ENCODE data around the gene SYNPO2. TPM values are rescaled to one million over a fixed set of nuclear protein-coding genes. Genes with fewer than 3 reads are reported as not detected.
A peak's percentile ranks its signal among the peaks of the same experiment; 100 is the strongest.

SYNPO2 gene
- total RNA-seq, 2 experiments from 2014 or later, result 0.22 to 0.41 TPM

DNA sequence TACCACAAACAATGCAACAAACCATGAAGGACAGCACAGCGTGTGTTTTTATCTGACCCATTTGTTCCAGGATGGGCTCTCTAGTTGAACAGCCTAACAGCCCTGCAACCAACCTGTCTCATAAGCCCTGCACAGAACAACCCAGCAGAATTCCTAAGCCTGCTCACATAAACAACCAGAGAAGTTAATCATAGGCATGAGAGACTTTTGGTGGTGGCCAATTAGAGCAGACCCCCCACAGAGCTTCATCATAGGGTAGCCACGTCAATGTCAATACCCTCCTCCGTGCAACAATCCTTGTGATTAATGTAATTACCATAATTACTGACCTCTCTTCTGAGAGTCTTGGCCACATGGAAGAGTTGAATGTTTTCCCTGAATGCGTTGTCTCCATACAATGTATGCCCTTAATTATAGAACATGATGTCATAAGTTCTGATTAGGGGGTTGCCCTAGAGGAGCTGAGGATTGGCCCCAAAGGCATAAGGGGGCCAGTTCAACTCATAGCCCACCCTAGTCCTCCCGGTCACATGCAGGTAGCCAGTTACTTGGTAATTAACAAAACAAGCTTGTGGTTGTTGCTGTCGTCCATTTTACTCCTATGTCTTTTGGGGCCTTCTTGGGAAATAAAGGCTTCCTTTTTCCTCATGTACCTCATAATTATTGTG, 92.7 kb downstream of the SYNPO2 start:
- no peaks in the 10 kb centered on the region for H3K9me3 Mint-ChIP-seq
- Histone ChIP-seq H3K4me1 (ENCODE audit: insufficient read depth, low read length) (no peaks in the 10 kb centered on the region), H3K27ac (ENCODE audit: low read depth in 1 of 2, low read length in 2 of 2) (no peak overlapping the region), H3K36me3 (ENCODE audit: insufficient read depth, low read length) (no peaks in the 10 kb centered on the region), H3K4me3 (ENCODE audit: low read length) (no peak overlapping the region), H3K9me3 (ENCODE audit: control insufficient read depth in 1 of 2, insufficient read depth in 1 of 2, low read length in 2 of 2) (no peaks in the 10 kb centered on the region), H3K27me3 (ENCODE audit: control insufficient read depth in 1 of 2, insufficient read depth in 2 of 2, low read length in 2 of 2) (no peaks in the 10 kb centered on the region)
- TF ChIP-seq, protein P1, sequence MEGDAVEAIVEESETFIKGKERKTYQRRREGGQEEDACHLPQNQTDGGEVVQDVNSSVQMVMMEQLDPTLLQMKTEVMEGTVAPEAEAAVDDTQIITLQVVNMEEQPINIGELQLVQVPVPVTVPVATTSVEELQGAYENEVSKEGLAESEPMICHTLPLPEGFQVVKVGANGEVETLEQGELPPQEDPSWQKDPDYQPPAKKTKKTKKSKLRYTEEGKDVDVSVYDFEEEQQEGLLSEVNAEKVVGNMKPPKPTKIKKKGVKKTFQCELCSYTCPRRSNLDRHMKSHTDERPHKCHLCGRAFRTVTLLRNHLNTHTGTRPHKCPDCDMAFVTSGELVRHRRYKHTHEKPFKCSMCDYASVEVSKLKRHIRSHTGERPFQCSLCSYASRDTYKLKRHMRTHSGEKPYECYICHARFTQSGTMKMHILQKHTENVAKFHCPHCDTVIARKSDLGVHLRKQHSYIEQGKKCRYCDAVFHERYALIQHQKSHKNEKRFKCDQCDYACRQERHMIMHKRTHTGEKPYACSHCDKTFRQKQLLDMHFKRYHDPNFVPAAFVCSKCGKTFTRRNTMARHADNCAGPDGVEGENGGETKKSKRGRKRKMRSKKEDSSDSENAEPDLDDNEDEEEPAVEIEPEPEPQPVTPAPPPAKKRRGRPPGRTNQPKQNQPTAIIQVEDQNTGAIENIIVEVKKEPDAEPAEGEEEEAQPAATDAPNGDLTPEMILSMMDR (IDR thresholded peaks at IDR 0.05), result no peak
- intact Hi-C loops (cut with DNase I, micrococcal nuclease), result loop anchor here (5.0 to 10.0 kb wide), 3 partner anchors 306 to 646 kb away; partner anchors contain the start of gene PDE5A (in 1 of the 2)
- no peaks in the 10 kb centered on the region for H3K4me1 Mint-ChIP-seq (ENCODE audit: low read depth)
- no peaks in the 10 kb centered on the region for H3K36me3 Mint-ChIP-seq (ENCODE audit: low read depth)
- H3K4me3 Mint-ChIP-seq, result no peak overlapping the region
- no peak overlapping the region for H3K27ac Mint-ChIP-seq
- DNase-seq (no peak), ATAC-seq (ENCODE audit: poor library complexity) (no peak)
- POLR2A ChIA-PET, result no interaction called here
- no peaks in the 10 kb centered on the region for H3K27me3 Mint-ChIP-seq
- CTCF ChIA-PET, result no interaction called here

DNA sequence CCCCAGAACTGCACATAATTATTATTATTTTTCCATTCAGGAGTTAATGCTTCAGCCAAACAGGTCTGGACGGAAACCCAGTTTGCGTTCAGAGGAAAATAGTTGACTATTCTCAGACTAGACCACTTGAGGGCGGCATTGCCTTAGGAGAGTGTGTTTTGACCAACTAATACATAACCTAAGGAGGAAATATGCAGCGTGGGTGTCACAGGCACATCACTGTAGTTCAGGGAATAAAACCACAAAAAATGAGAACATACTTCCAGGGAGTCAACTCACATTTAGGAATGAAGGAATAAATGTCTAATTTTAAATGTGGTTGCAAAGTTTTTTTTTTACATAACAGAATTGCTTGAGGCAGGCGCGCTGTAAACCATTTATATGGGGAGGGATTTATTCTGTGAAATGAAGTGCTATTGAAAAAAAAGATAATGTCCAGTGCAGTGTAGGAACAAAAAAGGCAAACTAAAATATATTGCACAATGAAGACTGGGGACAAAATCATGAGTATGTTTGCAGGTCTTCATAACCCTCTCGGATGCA, 93.3 kb downstream of the SYNPO2 start:
- H3K4me3 ChIP-seq (ENCODE audit: low read length), result no peak overlapping the region
- POLR2A ChIA-PET, result no interaction called here
- TF ChIP-seq, protein P1 (IDR thresholded peaks at IDR 0.05), result peak; percentile 69
- no peaks in the 10 kb centered on the region for H3K9me3 ChIP-seq (ENCODE audit: control insufficient read depth in 1 of 2, insufficient read depth in 1 of 2, low read length in 2 of 2)
- H3K27me3 ChIP-seq (ENCODE audit: control insufficient read depth in 1 of 2, insufficient read depth in 2 of 2, low read length in 2 of 2), result no peaks in the 10 kb centered on the region
- H3K9me3 Mint-ChIP-seq, result no peaks in the 10 kb centered on the region
- peak; percentile 8 to 71 (median 34) for DNase-seq
- H3K4me1 ChIP-seq (ENCODE audit: insufficient read depth, low read length), result no peaks in the 10 kb centered on the region
- H3K4me3 Mint-ChIP-seq, result no peak overlapping the region
- intact Hi-C loops (cut with DNase I, micrococcal nuclease), result loop anchor here (2.0 to 10.0 kb wide), 4 partner anchors 305 to 1065 kb away; partner anchors contain the start of gene PDE5A (in 1 of the 2)
- no peaks in the 10 kb centered on the region for H3K36me3 Mint-ChIP-seq (ENCODE audit: low read depth)
- CTCF ChIA-PET, result no interaction called here
- ATAC-seq (ENCODE audit: poor library complexity), result peak; percentile 76
- no peak overlapping the region for H3K27ac Mint-ChIP-seq
- H3K4me1 Mint-ChIP-seq (ENCODE audit: low read depth), result no peaks in the 10 kb centered on the region
- H3K27me3 Mint-ChIP-seq, result no peaks in the 10 kb centered on the region
- no peak overlapping the region for H3K27ac ChIP-seq (ENCODE audit: low read depth in 1 of 2, low read length in 2 of 2)
- H3K36me3 ChIP-seq (ENCODE audit: insufficient read depth, low read length), result no peaks in the 10 kb centered on the region

DNA sequence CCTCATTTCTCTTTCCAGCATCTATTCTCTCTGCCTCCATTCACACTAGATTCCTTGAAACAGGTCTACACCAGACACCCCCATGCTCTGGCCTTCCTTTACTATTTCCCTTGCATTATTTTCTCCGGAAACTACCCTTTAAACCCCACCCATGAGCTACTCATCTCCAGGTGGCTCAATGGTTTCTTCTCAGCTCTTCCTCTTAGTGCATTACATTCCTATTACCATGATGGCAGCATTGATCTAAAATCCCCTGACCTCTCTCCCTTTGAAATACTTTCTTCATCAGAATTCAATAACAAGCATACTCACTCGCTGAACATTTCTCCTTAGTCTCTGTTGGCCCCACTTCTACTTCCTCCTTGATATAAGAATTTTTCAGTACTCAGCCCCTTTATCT, 94.6 kb downstream of the SYNPO2 start:
- Histone ChIP-seq H3K27ac (ENCODE audit: low read depth in 1 of 2, low read length in 2 of 2) (no peak overlapping the region), H3K27me3 (ENCODE audit: control insufficient read depth in 1 of 2, insufficient read depth in 2 of 2, low read length in 2 of 2) (no peaks in the 10 kb centered on the region), H3K4me1 (ENCODE audit: insufficient read depth, low read length) (no peaks in the 10 kb centered on the region), H3K9me3 (ENCODE audit: control insufficient read depth in 1 of 2, insufficient read depth in 1 of 2, low read length in 2 of 2) (no peaks in the 10 kb centered on the region), H3K4me3 (ENCODE audit: low read length) (no peak overlapping the region), H3K36me3 (ENCODE audit: insufficient read depth, low read length) (no peaks in the 10 kb centered on the region)
- Mint-ChIP-seq H3K4me1 (ENCODE audit: low read depth) (no peaks in the 10 kb centered on the region), H3K27ac (no peak overlapping the region), H3K27me3 (no peaks in the 10 kb centered on the region), H3K36me3 (ENCODE audit: low read depth) (no peaks in the 10 kb centered on the region), H3K9me3 (no peaks in the 10 kb centered on the region), H3K4me3 (no peak overlapping the region)
- POLR2A ChIA-PET, result no interaction called here
- TF ChIP-seq, protein P1 (IDR thresholded peaks at IDR 0.05), result no peak
- DNase-seq (no peak), ATAC-seq (ENCODE audit: poor library complexity) (no peak)
- CTCF ChIA-PET, result interaction anchor here (0.6 kb wide), 1 partner anchor 52 kb away, joined by 4 read pairs; no protein-coding TSS in a partner anchor
- intact Hi-C loops (cut with DNase I, micrococcal nuclease), result loop anchor here (2.0 to 10.0 kb wide), 4 partner anchors 304 to 1064 kb away; partner anchors contain the start of gene PDE5A (in 1 of the 2)
